ENCODE results near the gene DOCK1.

DNA sequence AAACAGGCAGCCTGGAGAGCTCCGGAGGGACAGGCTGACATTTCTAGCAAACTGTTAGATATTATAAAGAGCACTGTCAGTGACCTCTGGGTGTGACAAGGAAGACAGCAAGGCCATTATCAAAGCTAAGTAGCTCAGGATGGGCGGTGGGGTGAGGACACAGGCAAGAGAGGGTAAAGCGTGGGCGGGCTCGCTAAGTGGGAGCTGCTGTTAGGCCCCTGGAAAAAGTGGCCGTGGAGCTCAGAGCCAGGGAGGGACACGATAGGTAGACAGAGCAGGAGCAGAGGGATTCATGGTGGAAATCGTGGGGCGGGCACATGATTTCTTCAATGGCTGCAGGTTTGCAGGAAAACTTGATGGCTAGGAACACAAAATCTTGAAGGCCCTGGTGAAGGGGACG is 592.5 kb downstream of the DOCK1 start:
- TF ChIP-seq CTCF (conservative IDR thresholded peaks at IDR 0.05; ENCODE audit: low read length) = no peak
- TF ChIP-seq EZH2phosphoT487 (IDR thresholded peaks at IDR 0.05; ENCODE audit: borderline replicate concordance) = no peak
